SU-DHL-6 (cell line): ENCODE results near the gene CCER1.

Experiments used
- H2AFZ ChIP-seq: fragments of 200-600 bp; sonication (generic); 2 replicates; pipeline ENCODE4 v1.6.1; 2014; ENCODE audit warnings: low read depth, mild to moderate bottlenecking, moderate library complexity, mixed read lengths, antibody characterized with exemption, low read length; ENCODE audit not compliant: severe bottlenecking
- H3F3A ChIP-seq: fragments of 200-600 bp; shearing (Covaris generic); 2 replicates; pipeline ENCODE4 v1.6.0; 2016; ENCODE audit warnings: antibody characterized with exemption, mild to moderate bottlenecking; ENCODE audit not compliant: insufficient read depth
- H3K27ac ChIP-seq: fragments of 200-600 bp; sonication (generic); 2 replicates; pipeline ENCODE4 v1.5.1; 2016; ENCODE audit warnings: low read depth, mild to moderate bottlenecking, low read length, moderate library complexity, mixed read lengths
- H3K27me3 ChIP-seq: fragments of 200-600 bp; sonication (generic), shearing (Covaris generic); 2 replicates; pipeline ENCODE4 v1.6.0; 2014; ENCODE audit warnings: mild to moderate bottlenecking, low read length
- H3K36me3 ChIP-seq: fragments of 200-600 bp; sonication (generic); 2 replicates; pipeline ENCODE4 v1.6.1; 2014; ENCODE audit warnings: mild to moderate bottlenecking, low read length, mixed read lengths
- H3K4me2 ChIP-seq: fragments of 300-600, 200-600 bp; shearing (Covaris generic), sonication (generic); 2 replicates; pipeline ENCODE4 v1.6.0; 2014; ENCODE audit warnings: low read length, low read depth, mild to moderate bottlenecking; ENCODE audit not compliant: poor library complexity, severe bottlenecking
- H3K4me3 ChIP-seq: fragments of 200-600 bp; sonication (generic); 2 replicates; pipeline ENCODE4 v1.5.1; 2014; ENCODE audit warnings: antibody characterized with exemption, low read length, mild to moderate bottlenecking, mixed read lengths; ENCODE audit not compliant: insufficient read depth, poor library complexity, severe bottlenecking
- H3K79me2 ChIP-seq: fragments of 200-600 bp; sonication (generic); 2 replicates; pipeline ENCODE4 v1.6.1; 2014; ENCODE audit warnings: mild to moderate bottlenecking, low read length, moderate library complexity; ENCODE audit not compliant: insufficient read depth
- H3K9ac ChIP-seq: fragments of 200-600 bp; sonication (generic); 2 replicates; pipeline ENCODE4 v1.7.0; 2014; ENCODE audit warnings: mild to moderate bottlenecking, low read length
- H3K9me2 ChIP-seq: fragments of 200-600 bp; sonication (generic); replicated peaks from 2 replicates; pipeline ENCODE4 v1.6.1; 2014; ENCODE audit warnings: low read length; ENCODE audit not compliant: insufficient read depth
- H3K9me3 ChIP-seq: fragments of 200-600 bp; sonication (generic); 2 replicates; pipeline ENCODE4 v1.6.1; 2014; ENCODE audit warnings: low read length, mixed read lengths; ENCODE audit not compliant: insufficient read depth
- H4K20me1 ChIP-seq: fragments of 200-600 bp; sonication (generic); 2 replicates; pipeline ENCODE4 v1.6.1; 2014; ENCODE audit warnings: low read depth, mild to moderate bottlenecking, antibody characterized with exemption, low read length, moderate library complexity, mixed read lengths
- EZH2phosphoT487 ChIP-seq: fragments of 200-600 bp; sonication (generic), shearing (Covaris generic); conservative IDR thresholded peaks from 2 replicates; pipeline ENCODE4 v1.6.1; 2018; ENCODE audit warnings: mild to moderate bottlenecking, antibody characterized with exemption, low read length, moderate library complexity, mixed read lengths
- TF ChIP-seq, protein P1 (sequence below): fragments of 200-600 bp; sonication (generic); IDR thresholded peaks from one replicate; pipeline ENCODE4 v1.5.1; 2017; ENCODE audit warnings: antibody characterized with exemption, mild to moderate bottlenecking, low read length, moderate library complexity; ENCODE audit not compliant: insufficient read depth, poor library complexity, severe bottlenecking

Gene CCER1

DNA sequence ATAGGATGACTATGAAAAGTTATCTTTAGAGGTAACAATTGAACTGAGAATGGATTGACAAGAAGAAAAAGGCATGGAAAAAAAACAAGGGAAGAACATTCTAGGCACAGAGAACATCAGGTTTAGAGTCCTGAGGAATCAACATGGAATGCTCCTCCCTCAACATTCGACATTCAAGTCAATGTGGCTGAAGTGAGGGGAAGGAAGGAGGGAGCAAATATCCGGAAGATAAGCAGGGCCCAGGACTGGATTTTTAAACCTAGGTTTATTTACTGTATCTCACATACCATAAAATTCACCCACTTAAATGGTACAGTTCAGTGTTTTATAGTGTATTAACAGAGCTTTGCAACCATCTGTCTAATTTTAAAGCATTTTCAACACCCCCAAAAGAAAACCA, 9.6 kb upstream of the CCER1 start:
- no peaks in the 10 kb centered on the region for H3K9me3 ChIP-seq
- H3K4me3 ChIP-seq = no peak overlapping the region
- peaks cover 3% of the 10 kb centered on the region; the same call in 1 of the 2 replicates for H4K20me1 ChIP-seq
- TF ChIP-seq, protein P1, sequence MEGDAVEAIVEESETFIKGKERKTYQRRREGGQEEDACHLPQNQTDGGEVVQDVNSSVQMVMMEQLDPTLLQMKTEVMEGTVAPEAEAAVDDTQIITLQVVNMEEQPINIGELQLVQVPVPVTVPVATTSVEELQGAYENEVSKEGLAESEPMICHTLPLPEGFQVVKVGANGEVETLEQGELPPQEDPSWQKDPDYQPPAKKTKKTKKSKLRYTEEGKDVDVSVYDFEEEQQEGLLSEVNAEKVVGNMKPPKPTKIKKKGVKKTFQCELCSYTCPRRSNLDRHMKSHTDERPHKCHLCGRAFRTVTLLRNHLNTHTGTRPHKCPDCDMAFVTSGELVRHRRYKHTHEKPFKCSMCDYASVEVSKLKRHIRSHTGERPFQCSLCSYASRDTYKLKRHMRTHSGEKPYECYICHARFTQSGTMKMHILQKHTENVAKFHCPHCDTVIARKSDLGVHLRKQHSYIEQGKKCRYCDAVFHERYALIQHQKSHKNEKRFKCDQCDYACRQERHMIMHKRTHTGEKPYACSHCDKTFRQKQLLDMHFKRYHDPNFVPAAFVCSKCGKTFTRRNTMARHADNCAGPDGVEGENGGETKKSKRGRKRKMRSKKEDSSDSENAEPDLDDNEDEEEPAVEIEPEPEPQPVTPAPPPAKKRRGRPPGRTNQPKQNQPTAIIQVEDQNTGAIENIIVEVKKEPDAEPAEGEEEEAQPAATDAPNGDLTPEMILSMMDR = no peak
- TF ChIP-seq EZH2phosphoT487 = no peak
- no peaks in the 10 kb centered on the region for H3K36me3 ChIP-seq
- no peak overlapping the region for H3K4me2 ChIP-seq
- no peak overlapping the region for H3K9ac ChIP-seq
- H3K9me2 ChIP-seq = no peaks in the 10 kb centered on the region
- no peak overlapping the region for H3K27ac ChIP-seq
- H3K27me3 ChIP-seq = no peaks in the 10 kb centered on the region
- no peaks in the 10 kb centered on the region for H3K79me2 ChIP-seq
- no peak overlapping the region for H2AFZ ChIP-seq
- H3F3A ChIP-seq = no peaks in the 10 kb centered on the region

DNA sequence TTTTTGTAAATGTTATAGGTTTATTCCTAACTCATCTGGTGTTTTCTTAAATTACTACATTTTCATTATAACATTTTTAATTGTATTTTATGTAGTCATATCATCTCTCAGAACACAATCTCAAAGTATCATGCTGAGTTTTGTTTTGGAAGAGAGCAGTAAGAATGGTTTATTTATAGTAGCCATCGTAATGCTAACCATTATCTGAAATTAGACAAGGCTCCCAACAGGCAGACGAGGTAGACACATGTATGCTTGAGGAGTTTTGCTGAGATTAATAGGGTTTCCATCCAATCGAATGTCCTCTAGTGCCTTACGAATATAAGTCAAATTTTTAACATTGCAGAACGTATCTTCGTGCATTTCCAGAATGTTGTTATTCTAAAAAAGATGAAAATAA, 9.0 kb upstream of the CCER1 start:
- Histone ChIP-seq H3K36me3 (no peaks in the 10 kb centered on the region), H3K9me3 (no peaks in the 10 kb centered on the region), H3F3A (no peaks in the 10 kb centered on the region), H4K20me1 (peaks cover 3% of the 10 kb centered on the region; the same call in 1 of the 2 replicates), H3K9ac (no peak overlapping the region), H3K79me2 (no peaks in the 10 kb centered on the region), H3K27ac (no peak overlapping the region), H2AFZ (no peak overlapping the region), H3K4me3 (no peak overlapping the region), H3K4me2 (no peak overlapping the region), H3K9me2 (no peaks in the 10 kb centered on the region), H3K27me3 (no peaks in the 10 kb centered on the region)
- TF ChIP-seq, protein P1 = no peak
- TF ChIP-seq EZH2phosphoT487 = no peak

DNA sequence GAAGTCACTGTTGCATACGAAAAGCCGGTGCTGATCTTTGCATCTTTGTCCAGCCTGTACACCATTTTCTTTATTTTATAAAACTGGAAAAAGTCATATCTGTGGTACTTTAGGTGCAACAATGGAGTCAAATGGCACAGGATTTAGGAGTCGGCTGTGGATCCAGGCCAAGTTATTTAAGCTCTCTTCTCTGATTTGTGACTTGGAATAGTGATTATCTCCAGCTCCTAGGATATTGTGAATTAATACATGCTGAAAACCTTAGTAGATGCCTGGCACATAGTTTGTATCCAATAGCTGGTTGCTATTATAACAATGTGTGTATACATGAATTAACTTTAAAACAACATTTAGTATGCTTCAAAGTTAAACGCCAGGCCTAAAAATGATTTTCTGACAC, 6.2 kb upstream of the CCER1 start:
- Histone ChIP-seq H3F3A (no peaks in the 10 kb centered on the region), H3K9me3 (no peaks in the 10 kb centered on the region), H3K4me2 (no peak overlapping the region), H3K27ac (no peak overlapping the region), H3K9ac (no peak overlapping the region), H4K20me1 (peaks cover 3% of the 10 kb centered on the region; the same call in 1 of the 2 replicates), H3K79me2 (no peaks in the 10 kb centered on the region), H2AFZ (no peak overlapping the region), H3K36me3 (no peaks in the 10 kb centered on the region), H3K4me3 (no peak overlapping the region), H3K27me3 (no peaks in the 10 kb centered on the region), H3K9me2 (no peaks in the 10 kb centered on the region)
- TF ChIP-seq, protein P1 = no peak
- TF ChIP-seq EZH2phosphoT487 = no peak
